HG02973 (cell line): Measurements from ENCODE around the gene CD1D.

ENCODE experiments used
- ATAC-seq: cut with Tn5 transposase; IDR thresholded peaks from one replicate; pipeline ENCODE4 v1.9.1; 2021; ENCODE audit warnings: moderate library complexity; ENCODE audit not compliant: unreplicated experiment

The CD1D gene

DNA sequence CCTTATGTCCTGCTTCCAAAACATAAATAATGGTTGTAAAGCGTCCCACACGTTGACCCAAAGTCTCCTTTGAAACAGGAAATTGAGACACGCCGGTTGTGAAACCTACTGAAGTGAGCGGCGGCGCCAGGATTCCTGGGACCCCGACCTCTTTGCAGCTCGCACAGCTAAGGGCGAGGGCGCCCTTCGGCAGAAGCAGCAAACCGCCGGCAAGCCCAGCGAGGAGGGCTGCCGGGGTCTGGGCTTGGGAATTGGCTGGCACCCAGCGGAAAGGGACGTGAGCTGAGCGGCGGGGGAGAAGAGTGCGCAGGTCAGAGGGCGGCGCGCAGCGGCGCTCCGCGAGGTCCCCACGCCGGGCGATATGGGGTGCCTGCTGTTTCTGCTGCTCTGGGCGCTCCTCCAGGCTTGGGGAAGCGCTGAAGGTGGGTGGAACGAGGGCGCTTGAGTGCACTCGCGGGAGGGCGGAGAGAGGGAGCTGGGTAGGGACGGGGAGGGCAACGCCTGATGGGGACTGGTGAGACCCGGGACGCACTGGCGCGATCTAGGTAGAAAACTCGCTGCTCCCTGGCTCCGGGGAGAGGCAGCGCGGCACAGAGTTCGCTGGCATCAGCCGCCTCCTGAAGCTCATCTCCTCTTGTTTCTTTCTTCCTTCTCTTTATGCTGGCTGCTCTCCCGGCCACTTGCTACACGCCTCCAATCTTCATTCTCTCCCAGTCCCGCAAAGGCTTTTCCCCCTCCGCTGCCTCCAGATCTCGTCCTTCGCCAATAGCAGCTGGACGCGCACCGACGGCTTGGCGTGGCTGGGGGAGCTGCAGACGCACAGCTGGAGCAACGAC, at the start of gene CD1D:
CD1D (plus strand) TSS at position 155 of the 836 bp plus-strand sequence; CDS start at position 362, 207 bp downstream.
- ATAC-seq, result no peak

DNA sequence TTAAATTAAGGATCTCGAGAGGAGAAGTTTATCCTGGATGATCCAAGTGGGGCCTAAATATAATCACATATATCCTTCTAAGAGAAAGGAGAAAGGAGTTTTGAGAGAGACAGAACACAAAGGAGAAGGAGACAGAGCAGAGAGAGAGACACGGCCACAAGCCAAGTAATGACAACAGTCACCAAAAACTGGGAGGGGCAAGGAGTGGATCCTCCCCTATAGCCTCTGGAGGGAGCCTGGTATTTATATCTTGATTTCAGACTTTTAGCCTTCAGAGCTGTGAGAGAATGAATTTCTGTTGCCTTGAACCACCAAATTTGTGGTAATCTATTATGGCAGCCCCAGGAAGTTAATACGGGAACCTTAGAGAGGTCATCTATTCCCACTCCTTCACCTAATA, 49.5 kb upstream of the CD1D start:
- no peak for ATAC-seq

DNA sequence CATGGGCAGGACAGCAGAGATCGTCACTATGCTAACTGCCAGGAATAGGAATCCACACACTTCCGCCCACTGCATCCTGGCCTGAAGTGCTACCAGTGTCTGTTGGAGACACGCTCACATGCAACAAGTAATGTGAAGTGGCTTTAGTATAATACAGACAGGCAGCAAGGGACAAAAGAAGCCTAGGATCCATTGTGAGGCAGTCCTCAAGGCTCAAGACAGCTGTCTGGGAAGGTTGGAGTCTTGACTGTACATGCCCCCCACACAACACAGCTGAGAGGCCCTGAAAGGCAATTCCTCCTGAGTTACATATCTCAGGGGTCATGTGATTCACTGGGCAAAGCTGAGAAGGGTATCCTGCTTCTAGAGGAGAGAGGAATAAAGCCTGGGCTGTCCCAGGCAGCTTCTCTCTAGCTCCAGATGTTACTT, 39.9 kb upstream of the CD1D start:
- ATAC-seq, result no peak

DNA sequence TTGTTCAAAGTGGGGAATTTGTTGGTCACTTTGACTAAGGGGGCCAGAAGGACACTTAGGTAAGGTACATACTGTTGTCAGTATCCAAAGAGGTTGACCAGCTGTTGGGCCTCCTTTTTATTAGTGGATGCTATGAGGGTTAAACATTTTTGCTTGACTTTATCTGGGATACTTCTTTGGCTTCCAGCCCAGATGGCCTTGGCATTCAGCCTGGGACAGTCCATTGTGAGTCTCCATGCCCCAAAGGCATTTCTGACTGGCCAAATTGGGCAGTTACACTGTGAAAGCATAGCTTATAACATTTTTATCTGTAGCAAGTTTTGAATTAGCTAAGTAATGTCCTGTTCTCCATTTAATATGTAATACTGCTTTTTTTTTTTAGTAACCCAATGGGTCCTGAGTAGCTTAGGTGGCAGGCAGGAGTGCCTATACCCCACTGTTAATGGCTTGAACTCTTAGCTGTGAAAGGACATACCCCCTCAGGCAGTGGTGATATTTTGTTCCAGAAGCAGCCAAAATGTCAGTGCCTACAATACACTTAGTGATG, 35.4 kb upstream of the CD1D start:
- no peak for ATAC-seq

DNA sequence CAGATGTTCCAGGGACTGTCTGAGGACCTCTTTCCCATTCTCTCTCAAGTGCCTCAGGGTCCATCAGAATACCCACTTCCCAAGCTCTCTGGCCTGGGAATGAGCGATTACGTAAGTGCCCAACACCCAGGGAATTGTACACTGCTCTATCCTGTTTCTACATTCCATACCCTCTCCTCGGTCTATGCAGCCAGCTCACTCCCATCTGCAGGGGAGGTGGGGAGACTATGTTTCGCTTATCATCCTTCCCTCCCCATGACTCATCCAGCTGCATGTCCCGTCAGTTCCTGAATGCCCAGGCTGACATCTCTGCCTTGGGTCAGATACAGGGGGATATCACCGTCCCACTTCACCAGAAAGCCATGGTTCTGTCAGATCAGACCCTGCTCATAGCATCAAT, 34.5 kb upstream of the CD1D start:
- ATAC-seq, result no peak

DNA sequence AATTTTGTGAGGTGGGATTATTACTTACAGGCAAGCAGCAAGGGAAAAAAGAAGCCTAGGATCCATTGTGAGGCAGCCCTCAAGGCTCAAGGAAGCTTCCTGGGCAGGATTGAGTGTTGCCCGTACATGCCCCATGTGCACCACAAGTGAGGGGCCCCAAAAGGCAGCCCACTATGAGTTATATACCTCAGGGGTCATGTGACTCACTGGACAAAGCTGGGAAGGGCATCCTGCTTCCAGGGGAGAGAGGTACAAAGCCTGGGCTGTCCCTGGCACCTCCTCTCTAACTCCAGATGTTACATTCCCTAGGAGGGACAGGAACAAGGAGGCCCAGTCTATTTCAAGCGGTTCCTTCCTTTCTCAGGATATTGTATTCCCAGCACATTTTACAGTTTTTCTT, 34.0 kb upstream of the CD1D start:
- no peak for ATAC-seq

DNA sequence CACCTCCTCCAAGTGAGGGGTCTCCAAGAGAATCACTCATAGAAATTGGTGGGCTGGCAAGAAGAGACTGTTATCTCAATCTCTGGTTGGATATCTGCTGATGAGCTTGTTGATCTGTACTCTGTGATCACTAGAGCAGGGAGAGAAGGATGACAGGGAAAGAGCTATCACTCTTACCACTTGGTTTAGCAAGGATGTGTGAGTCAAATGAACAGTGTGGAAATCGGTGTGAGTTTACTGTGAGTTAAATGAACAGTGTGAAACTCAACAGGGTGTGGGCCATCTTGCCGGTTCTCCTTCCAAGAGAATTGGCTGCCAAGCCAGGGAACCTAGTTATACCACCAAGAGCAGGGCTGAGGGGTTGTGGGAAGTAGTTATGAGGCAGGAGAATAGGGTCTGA, 33.3 kb upstream of the CD1D start:
- ATAC-seq, result no peak

DNA sequence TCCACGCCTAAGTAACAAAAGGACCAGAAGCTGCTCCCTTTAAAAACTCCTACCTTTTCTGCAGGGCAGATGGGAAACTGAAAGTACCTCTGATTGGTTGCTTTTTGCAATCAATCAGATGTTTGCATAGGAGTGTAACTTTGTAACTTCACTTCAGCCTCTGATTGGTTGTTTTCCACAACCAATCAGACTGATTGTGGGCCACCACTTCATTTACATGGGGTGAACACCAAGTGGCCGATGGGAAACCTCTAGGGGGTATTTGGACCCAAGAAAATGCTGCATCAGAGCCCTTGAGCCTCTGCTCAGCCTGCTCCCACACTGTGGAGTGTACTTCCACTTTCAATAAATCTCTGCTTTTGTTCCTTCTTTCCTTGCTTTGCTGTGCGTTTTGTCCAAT, 32.8 kb upstream of the CD1D start:
- ATAC-seq, result no peak

DNA sequence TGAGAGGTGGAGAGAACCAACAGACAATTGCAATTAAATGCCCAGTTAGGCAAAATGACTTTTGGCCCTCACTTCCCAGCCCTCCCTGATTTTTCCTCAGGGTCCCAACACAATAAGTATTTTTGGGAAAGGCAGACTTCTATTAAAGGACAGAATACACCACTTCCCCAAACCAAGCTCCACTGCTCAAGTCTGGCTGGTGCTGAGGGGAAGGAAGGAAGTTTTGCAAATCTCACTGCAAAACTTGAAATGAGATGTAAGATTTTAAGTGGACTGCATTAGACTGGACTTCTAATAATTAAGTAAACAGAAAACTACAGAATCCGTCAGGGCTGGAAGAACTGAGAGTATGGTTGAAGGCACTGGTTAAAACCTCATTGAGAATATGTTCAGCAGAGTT, 32.2 kb upstream of the CD1D start:
- no peak for ATAC-seq

DNA sequence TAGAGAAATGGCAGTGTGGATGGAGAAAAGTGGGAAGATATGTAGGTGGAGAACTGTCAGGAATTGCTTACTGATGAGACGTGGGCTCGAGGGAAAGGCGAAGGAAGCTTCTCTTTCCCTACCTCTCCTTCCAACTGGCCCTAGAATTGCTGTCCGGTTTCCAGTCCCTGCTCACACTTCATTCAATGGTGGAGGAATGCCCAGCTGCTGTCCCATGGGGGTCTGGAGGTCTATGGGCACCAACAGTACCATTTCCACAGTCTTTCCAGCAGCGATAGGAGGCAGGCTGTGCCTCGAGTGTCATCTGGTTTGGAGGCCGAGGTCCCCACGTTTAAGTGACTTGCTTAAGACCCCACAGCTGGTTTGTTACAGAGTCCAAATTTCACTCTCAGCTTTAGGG, 31.5 kb upstream of the CD1D start:
- ATAC-seq, result no peak

DNA sequence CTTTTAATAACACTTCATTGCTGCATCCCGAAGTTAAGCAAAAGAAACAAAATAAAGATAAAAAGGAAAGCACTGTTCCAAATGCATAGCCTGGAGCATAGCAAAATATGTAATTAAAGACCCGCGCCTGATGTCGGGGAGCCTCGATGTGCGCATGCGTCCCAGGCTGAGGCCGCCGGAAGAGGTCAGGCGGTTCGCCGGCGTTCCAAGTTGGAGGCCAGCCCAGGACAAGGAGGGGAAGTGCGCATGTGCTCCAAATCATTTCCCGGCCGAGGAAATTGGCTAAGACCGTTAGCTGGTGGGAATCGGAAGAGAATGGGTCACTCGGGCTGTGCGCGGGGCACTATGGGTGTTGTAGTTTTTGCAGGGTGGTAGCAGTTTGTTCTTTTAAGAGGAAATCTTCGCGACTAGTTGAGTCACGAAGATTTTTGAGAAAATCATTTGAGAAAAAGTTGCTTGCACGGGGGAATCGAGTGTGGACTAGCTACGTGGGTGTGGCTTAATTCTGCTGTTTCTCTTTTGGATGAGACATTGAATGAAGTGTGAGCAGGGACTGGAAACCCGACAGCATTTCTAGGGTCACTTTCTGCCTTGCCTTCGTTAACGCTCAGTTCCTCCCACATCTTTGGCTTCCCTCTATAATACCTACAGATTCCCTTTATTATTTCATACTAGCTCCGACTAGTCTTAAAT, 31.0 kb upstream of the CD1D start:
- peak; percentile 74 for ATAC-seq

DNA sequence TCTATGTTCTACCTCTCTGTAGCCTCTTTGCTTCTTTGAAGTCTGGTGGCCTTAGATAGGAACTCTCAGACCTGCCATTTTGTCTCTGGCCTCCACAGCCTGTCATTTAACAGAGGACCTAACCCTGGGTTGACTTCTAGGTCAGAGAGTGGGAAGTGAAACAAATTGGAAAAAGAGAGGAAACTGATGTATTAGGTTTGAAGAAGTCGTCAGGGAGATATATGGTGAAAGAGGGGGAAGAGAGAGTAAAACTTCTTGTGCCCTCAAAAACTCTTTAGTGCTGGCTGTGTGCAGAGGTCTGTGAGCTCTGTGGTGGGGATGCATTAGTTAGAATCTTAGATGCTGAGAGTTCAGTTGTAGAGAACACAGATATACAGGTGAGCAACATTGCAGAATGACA, 30.2 kb upstream of the CD1D start:
- no peak for ATAC-seq

DNA sequence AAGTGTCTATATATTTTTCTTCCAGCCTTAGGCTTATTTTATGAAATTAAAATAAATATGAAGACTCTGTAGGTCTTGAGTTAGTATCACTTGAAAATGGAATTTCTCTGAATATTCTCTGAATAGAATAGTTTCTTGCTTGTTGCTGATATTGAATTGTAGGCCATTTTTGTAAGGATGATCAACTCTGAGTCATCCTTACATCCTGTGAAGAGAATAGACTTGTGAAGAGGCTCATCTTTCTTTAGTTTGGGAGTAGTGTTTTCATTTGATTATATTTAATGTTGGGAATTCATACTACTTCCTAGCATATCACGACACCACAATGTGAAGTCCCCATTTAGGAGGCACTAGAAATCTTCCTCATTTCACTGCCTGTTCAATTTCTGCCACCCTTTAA, 27.5 kb upstream of the CD1D start:
- ATAC-seq, result no peak

DNA sequence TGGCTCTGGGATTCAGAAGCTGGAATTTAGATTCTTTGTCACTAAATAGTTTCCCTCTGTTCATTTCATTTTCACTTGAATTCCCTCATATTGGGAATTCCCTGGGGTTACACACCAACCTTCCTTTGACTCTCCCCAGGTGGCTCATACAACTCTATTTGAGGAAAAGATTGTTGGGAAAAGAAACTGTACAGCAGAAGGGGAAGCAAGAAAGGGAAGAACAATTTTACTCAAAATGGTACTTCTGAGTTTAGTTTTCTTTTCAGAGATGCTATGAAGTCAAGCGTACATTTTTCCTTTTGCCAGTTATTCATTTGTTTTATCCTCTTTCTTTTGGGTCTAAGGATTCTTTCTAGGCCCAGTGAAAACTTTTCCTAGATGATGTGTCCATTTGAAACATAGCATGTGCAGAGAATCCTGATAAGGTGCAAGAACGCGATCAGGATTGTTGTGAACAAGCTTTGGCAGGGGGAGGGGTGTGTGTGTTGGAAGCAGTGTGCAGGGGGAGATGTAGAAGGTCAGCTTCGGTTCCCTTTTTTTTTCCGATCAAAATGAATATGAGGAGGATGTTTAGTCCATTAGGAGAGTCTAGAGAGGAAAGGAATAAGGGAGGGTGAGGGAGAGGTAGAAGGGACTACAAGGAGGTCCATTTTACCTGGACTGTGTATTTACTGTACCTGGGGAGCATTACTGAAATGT, 26.8 kb upstream of the CD1D start:
- ATAC-seq, result no peak

DNA sequence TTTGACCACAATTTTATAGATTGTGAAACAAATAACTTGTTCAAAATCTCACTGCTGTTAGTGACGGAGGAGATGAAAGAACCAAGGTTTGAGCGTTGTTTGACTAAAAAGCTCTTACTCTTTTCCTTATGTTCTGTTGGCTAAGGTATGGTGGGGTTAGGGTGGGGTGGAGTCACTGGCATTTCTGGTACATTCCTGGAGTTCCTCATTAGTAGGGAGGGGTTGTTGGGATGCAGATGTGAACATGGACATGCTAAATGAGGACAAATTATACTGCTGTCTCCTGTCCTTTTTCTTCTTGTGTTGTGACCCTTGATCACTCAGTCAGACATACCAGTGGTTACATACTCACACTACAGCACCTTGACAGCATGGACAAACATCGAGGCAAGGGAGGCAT, 26.2 kb upstream of the CD1D start:
- no peak for ATAC-seq

DNA sequence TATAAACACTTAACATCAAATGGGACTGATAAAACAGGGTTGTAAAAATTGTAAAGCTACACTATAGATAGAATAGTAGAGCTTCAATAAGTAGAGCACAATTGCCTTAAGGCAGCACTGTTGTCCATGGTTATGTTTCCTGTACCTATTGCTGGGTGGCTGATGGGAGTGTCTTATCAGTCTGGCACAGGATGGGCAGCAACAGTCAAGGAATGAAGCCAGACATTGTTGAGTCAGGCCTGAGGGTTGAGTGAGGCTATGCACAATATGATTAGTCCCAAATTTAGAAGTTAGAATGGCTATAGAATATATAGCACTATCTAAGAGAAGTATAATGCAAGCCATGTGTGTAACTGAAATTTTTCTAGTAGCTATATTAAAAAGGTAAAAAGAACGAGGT, 25.0 kb upstream of the CD1D start:
- ATAC-seq, result no peak

DNA sequence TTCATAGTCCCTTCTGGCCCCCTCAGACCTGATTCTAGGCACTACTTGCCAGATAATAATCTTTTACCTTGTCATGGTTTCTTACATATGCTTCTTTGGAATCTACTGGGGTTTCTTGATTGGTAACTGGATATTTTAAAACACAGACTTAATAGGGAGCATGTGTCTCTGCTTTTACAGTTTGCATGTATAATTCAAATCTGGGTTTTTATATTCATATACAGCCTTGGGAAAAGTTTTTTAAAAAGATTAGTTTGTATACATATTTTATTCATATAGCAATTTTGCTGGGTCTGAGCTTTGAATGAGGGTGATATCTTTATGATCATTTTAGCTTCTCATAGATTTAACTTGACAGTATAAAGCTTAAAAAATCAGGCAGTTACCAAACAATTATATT, 21.1 kb upstream of the CD1D start:
- ATAC-seq, result no peak

DNA sequence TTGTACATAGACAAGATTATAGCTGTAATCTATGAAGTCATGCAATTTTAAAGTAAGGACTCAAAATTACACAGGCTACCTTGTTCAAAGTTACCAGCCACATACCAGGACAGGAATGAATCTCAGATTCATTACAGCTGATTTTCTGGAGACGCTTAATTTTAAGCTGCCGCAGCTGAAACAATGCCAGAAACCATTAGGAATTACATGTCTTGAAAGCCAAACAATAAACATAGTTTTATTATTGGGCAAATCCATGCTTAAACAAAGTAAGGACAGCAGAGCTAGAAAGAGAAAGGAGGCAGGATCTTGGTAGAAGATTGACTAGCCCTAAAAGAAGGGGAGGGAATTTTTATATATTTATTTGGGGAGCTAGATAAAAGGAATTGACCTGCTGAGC, 19.2 kb upstream of the CD1D start:
- ATAC-seq, result no peak

DNA sequence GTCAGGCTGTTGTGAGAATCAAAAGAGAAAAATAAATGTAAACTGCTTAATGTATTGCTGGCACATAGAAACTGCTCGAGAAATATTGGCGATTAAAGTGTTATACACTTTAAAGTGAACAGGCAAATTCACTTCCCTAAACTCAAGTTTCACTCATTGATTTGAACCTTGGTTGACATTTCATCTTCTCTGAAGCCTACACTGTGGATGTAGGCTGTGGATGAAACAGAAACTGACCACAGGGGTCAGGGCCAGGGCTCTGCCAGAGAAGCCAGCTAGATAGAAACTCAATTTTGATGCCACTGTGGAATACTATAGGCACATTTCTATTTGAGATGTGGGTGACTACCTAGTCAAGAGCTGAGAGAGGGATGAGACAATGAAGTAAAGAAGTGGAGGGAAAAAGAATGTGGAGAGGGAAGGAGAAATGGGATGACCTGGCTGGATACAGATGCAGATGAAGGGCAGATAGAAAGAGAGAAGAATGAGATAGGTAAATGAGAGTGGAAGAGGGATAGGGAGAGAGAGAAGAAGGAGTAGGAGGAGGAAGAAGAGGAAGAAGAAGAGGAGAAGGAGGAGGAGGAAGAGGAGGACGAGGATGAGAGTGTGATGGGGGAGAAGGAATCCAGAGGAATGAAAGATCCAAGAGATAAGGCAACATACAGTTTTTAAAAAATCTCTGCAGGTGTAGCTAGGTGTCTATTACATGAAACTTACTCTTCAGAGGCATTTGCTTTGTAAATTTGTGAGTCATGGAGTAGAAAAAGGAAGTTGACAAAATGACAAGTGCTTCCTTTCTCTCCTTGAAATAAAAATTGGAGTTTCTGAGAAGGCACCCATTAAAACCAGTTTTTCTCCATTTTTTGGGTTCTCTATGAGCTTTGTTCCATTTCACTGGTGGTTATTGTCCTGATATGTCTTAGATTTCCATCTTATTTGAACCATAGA, 17.4 kb upstream of the CD1D start:
- peak; percentile 99 for ATAC-seq

DNA sequence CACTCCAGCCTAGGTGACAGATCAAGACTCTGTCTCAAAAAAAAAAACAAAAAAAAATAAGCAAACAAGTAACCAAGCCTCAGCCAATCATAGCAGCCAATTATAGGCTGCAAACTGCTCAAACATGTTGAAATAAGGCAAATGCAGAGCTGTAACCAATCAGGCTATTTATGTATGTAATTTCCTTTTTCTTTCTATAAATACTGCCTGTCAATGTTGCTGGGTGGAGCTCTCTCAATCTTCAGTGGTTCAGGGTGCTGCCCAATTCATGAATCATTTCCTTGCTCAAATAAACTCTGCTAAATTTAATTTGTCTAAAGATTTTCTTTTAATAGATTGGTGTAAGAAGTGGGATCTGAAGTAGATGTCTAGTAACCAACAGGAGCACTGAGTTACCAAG, 11.6 kb upstream of the CD1D start:
- no peak for ATAC-seq
